T-helper 22 cell (primary cell): ENCODE data around the gene SPATA25.

Source experiments
- DNase-seq: peaks from one replicate; pipeline ENCODE4 v3.0.0-alpha.2; 2020; ENCODE audit warnings: low read depth

The SPATA25 gene

GRCh38 chr20:45863543-45864470, 23.6 kb downstream of the SPATA25 start:
- no peak for DNase-seq

- no peak for DNase-seq
Observed at GRCh38 chr20:45861221-45862075, 26.0 kb downstream of the SPATA25 start.

- DNase-seq: no peak
Observed at GRCh38 chr20:45860560-45861220, 26.7 kb downstream of the SPATA25 start.

- no peak for DNase-seq
Observed at GRCh38 chr20:45859916-45860315, 27.5 kb downstream of the SPATA25 start.

- no peak for DNase-seq
Observed at GRCh38 chr20:45857882-45858216, 29.6 kb downstream of the SPATA25 start.

GRCh38 chr20:45857114-45857881, 30.1 kb downstream of the SPATA25 start, which contains the start of the genes ACOT8 and ZSWIM3:
Gene ACOT8, minus strand, starts transcription at chr20:45857392. Its CDS starts 77 bp downstream, at chr20:45857315.
Gene ZSWIM3, plus strand, starts transcription at chr20:45857614. Its CDS starts 212 bp downstream, at chr20:45857826.
- peak; percentile 93 for DNase-seq

GRCh38 chr20:45853484-45853883, 33.9 kb downstream of the SPATA25 start:
- no peak for DNase-seq

GRCh38 chr20:45852326-45852725, 35.1 kb downstream of the SPATA25 start:
- DNase-seq: no peak

- DNase-seq: no peak
Observed at GRCh38 chr20:45851501-45851900, 35.9 kb downstream of the SPATA25 start.

- DNase-seq: no peak
Observed at GRCh38 chr20:45850926-45851325, 36.5 kb downstream of the SPATA25 start.

GRCh38 chr20:45850238-45850637, 37.2 kb downstream of the SPATA25 start:
- DNase-seq: no peak

- DNase-seq: no peak
Observed at GRCh38 chr20:45848969-45849582, 38.3 kb downstream of the SPATA25 start.

GRCh38 chr20:45848421-45848820, 39.0 kb downstream of the SPATA25 start:
- DNase-seq: no peak

- no peak for DNase-seq
Observed at GRCh38 chr20:45845452-45845851, 42.0 kb downstream of the SPATA25 start.

GRCh38 chr20:45843506-45843905, 43.9 kb downstream of the SPATA25 start:
- no peak for DNase-seq

- no peak for DNase-seq
Observed at GRCh38 chr20:45842169-45842812, 45.1 kb downstream of the SPATA25 start.

- DNase-seq: no peak
Observed at GRCh38 chr20:45841407-45842129, 45.9 kb downstream of the SPATA25 start.

GRCh38 chr20:45840700-45841198, 46.7 kb downstream of the SPATA25 start:
- DNase-seq: no peak

- DNase-seq: no peak
Observed at GRCh38 chr20:45836841-45837240, 50.6 kb downstream of the SPATA25 start.
